GM12865 (cell line): Measurements from ENCODE around the gene CHSY1.
A peak's percentile ranks its signal among the peaks of the same experiment; 100 is the strongest.

Source experiments
- DNase-seq: peaks from one replicate; pipeline ENCODE4 v3.0.0; 2010; ENCODE audit warnings: low read depth
- H3K4me3 ChIP-seq: 2 replicates; pipeline ENCODE4 v1.5.1; 2011; ENCODE audit warnings: mild to moderate bottlenecking, low read depth, low read length, control low read depth
- TF ChIP-seq, protein P1 (sequence below): IDR thresholded peaks from 2 replicates; pipeline ENCODE4 v1.5.1; 2011; ENCODE audit warnings: low read length, control low read depth, low read depth, inconsistent platforms; ENCODE audit not compliant: insufficient read depth; ENCODE audit errors: missing control alignments

The CHSY1 gene

DNA sequence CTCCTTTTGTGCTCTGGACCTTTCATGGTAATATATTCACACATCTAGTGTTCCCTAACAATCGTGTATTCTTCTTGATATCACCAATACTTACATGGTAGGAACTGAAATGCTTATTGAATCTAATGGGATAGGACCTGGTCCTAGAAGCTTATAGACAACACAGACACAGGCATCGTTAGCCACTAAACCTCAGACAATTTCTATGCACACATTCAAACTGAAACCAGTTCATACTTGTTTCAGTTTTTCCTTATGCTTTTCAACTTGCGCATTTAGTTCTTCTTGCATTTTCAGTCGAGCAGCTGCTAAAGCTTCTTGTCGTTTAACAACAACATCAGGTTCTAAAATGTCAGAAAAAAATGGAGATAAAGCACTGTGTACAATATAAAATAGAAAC lies 23.2 kb upstream of the CHSY1 start:
- DNase-seq = peak; percentile 74
- no peak overlapping the region; the same call in 1 of the 2 replicates for H3K4me3 ChIP-seq
- TF ChIP-seq, protein P1, sequence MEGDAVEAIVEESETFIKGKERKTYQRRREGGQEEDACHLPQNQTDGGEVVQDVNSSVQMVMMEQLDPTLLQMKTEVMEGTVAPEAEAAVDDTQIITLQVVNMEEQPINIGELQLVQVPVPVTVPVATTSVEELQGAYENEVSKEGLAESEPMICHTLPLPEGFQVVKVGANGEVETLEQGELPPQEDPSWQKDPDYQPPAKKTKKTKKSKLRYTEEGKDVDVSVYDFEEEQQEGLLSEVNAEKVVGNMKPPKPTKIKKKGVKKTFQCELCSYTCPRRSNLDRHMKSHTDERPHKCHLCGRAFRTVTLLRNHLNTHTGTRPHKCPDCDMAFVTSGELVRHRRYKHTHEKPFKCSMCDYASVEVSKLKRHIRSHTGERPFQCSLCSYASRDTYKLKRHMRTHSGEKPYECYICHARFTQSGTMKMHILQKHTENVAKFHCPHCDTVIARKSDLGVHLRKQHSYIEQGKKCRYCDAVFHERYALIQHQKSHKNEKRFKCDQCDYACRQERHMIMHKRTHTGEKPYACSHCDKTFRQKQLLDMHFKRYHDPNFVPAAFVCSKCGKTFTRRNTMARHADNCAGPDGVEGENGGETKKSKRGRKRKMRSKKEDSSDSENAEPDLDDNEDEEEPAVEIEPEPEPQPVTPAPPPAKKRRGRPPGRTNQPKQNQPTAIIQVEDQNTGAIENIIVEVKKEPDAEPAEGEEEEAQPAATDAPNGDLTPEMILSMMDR = no peak

DNA sequence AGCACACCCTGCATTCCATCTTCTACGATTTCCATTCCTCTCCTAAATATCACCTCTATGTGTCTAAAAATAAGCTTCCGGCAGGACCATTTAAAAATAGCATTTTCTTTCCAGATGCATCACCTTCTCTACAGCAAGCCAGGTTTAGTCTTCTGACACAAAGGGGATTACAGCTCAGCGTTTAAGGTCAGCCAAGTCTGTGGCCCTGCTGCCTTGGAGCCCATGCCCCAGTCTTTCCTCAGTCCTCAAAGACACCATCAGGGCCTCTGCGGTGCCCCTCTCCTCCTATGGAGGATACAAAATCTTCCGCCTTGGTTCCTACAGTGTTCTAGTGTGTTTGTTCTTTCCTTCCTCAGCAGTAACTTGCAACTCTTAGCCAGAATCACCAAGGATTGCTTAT lies 21.7 kb upstream of the CHSY1 start:
- DNase-seq = no peak
- TF ChIP-seq, protein P1 = no peak
- H3K4me3 ChIP-seq = no peak overlapping the region

DNA sequence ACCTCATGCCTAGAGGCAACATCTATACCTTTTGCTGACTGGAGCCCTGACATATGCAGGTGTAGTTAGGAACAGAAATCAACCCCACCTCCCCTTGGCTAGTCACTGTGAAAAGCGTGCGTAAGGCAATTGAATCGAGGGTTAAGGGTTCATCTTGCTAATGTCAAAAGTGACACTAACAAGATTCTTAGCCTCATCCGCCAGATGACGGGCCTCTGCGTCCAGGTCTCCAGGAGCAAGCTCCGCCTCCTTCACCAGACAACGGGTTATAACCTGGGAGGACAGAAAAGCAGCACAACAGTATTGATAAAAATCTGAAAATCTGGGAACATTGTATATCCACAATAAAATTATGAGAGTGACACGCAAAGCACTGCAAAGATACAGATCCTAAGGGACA lies 20.7 kb upstream of the CHSY1 start:
- DNase-seq = no peak
- TF ChIP-seq, protein P1 = no peak
- H3K4me3 ChIP-seq = no peak overlapping the region

DNA sequence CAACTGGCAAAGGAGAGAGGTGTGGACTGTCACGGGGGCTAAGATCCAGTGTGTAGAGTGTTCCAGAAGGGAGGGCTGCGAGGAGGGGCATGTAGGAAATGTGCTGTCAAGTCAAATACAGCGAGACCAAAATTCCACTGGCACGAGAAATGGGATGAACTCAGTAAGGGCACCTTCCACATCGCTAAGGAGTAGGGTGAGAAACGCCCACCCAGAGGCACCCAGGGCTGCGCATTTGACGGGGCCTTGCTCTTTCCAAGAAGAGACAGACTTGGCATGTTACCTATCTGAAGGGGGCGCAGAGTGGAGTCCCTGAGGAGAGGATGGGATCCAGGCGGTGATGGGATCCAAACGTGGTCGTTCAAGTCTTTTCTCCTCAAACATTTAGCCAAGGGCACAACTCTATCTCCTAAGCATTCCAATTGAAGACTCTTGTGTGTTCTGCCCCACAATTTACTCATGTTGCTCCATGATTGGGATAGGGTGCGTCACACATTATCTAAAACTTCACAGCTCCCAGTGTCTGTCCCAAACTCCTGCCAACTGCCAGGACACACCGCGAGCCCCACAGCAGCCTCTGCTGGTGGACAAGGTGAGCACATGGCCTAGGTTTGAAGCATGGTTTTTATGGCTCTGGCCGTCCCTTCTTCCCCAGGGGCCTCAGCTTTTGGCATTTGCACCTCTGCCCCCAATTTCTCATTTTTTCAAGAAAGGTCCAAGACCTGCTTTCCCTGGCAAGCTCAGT lies 17.8 kb upstream of the CHSY1 start:
- no peak overlapping the region for H3K4me3 ChIP-seq
- TF ChIP-seq, protein P1 = peak; percentile 35
- DNase-seq = no peak

DNA sequence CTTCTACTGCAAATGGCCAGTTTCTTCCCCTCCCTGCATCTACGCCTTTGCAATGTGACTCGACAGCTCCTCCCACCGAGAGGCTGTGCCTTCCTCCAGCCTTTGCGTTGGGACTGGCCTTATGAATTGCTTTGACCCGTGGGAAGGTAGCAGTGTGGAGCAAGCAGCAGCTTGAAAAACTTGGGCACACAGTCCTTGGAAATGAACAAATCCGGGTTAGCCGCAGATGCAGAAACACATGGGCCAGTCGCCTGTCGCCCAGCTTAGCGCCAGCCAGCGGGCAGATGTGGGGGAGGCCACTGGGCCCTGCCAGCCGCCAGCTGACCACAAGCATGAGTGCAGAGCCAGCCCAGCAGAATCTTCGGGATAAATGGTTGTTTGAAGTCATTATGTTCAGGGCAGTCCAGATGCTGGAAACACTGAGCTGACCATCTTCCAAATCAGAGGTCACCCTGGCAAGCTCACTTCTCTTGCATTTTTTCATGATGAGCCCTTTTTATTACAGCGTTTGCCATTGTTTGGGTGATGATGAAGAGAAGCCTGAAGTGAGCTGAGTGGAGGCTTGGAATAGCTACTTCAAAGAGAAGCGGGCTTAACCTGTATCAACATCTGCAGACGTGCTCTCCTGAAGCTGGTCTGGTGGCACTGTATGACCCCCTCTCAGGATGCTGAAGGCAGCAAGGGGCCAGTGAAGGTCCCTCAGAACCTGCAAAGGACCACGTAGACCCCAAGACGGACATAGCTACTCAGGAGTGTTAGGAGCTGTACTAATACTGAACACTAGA lies 15.7 kb upstream of the CHSY1 start:
- TF ChIP-seq, protein P1 = no peak
- DNase-seq = no peak
- H3K4me3 ChIP-seq = no peak overlapping the region

DNA sequence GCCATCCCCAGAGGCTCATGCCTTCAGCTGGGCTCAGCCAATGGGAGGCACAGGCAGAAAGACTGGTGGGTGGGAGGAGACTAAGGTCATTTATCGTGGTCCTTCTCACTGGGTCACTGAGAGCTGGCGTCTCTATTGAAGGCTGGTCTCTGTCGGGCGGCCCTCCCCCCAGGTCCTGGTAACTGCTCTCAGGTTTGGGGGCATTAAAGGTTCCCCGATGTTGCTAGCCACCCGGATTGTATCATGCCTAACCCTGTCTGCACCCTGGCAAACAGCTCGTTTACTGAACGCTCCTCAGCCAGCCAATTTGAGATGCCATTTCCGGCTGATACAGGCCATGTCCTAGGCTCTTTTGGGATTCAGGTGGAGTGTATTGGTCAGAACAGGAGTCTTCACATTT lies 14.9 kb upstream of the CHSY1 start:
- no peak for DNase-seq
- TF ChIP-seq, protein P1 = no peak
- no peak overlapping the region for H3K4me3 ChIP-seq

DNA sequence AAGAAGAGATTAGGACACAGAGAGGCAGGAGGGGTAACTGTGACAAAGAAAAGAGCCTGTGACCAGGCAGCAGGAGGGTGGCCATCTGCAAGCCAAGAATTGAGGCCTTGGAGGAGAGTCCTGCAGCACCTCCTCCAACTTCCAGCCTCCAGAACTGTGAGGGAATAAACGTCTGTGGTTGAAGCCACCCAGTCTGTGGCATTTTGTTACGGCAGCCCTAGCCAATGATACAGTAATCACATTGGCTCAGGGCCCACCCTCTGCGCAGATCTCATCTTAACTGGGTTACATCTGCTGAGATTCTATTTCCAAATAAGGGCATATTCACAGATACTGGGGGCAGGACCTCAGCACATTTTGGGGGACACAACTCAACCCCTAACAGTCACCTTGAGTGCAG lies 14.2 kb upstream of the CHSY1 start:
- no peak for DNase-seq
- TF ChIP-seq, protein P1 = no peak
- no peak overlapping the region for H3K4me3 ChIP-seq
